ENCODE results near the gene ITGAD. TPM values are rescaled to one million over a fixed set of nuclear protein-coding genes. Genes with fewer than 3 reads are reported as not detected.

Gene ITGAD
- total and polyA plus RNA-seq, 2 donors from 2014 or later: 0.13 TPM; not detected in 1

GRCh38 chr16:31467151-31467773 is 74.1 kb downstream of the ITGAD start:
- Histone ChIP-seq H3K27me3 (ENCODE audit: control insufficient read depth, insufficient read depth, low read length) (no peaks in the 10 kb centered on the region), H3K36me3 (ENCODE audit: control insufficient read depth in 2 of 3, insufficient read depth in 3 of 3, low read length in 3 of 3) (peaks cover 0 to 10% (median 0%) of the 10 kb centered on the region in 3 donors), H3K4me3 (ENCODE audit: low read length in 3 of 3) (no peak overlapping the region), H3K9me3 (ENCODE audit: control insufficient read depth in 2 of 3, insufficient read depth in 1 of 3, low read length in 3 of 3) (no peaks in the 10 kb centered on the region), H3K27ac (ENCODE audit: low read depth in 2 of 2, low read length in 2 of 2) (peak overlapping the region; percentile 51 to 60), H3K4me1 (ENCODE audit: control insufficient read depth in 2 of 3, insufficient read depth in 2 of 3, low read depth in 1 of 3, low read length in 3 of 3) (peaks cover 0 to 7% (median 0%) of the 10 kb centered on the region in 3 donors), H3K9ac (ENCODE audit: low read length in 3 of 3) (no peak overlapping the region)
- intact Hi-C loops (cut with DNase I): no loop called here
- TF ChIP-seq CTCF (IDR thresholded peaks at IDR 0.05; ENCODE audit: borderline replicate concordance, extremely low read depth, insufficient read depth): no peak
- DNase-seq (peak in 1 of 5 donors; percentile 16), FAIRE-seq (no peak)

GRCh38 chr16:31467858-31468257 is 74.7 kb downstream of the ITGAD start:
- Histone ChIP-seq H3K27ac (ENCODE audit: low read depth in 2 of 2, low read length in 2 of 2) (no peak overlapping the region), H3K9ac (ENCODE audit: low read length in 3 of 3) (no peak overlapping the region), H3K4me3 (ENCODE audit: low read length in 3 of 3) (no peak overlapping the region), H3K27me3 (ENCODE audit: control insufficient read depth, insufficient read depth, low read length) (no peaks in the 10 kb centered on the region), H3K9me3 (ENCODE audit: control insufficient read depth in 2 of 3, insufficient read depth in 1 of 3, low read length in 3 of 3) (no peaks in the 10 kb centered on the region), H3K36me3 (ENCODE audit: control insufficient read depth in 2 of 3, insufficient read depth in 3 of 3, low read length in 3 of 3) (peaks cover 0 to 10% (median 0%) of the 10 kb centered on the region in 3 donors), H3K4me1 (ENCODE audit: control insufficient read depth in 2 of 3, insufficient read depth in 2 of 3, low read depth in 1 of 3, low read length in 3 of 3) (peaks cover 0 to 7% (median 0%) of the 10 kb centered on the region in 3 donors)
- intact Hi-C loops (cut with DNase I): no loop called here
- TF ChIP-seq CTCF (IDR thresholded peaks at IDR 0.05; ENCODE audit: borderline replicate concordance, extremely low read depth, insufficient read depth): no peak
- DNase-seq (peak in 1 of 5 donors; percentile 2), FAIRE-seq (no peak)

- no peaks in the 10 kb centered on the region for H3K9me3 ChIP-seq (ENCODE audit: control insufficient read depth in 2 of 3, insufficient read depth in 1 of 3, low read length in 3 of 3)
- no peak overlapping the region for H3K27ac ChIP-seq (ENCODE audit: low read depth in 2 of 2, low read length in 2 of 2)
- FAIRE-seq: no peak
- no peak overlapping the region for H3K4me3 ChIP-seq (ENCODE audit: low read length in 3 of 3)
- H3K9ac ChIP-seq (ENCODE audit: low read length in 3 of 3): no peak overlapping the region
- H3K36me3 ChIP-seq (ENCODE audit: control insufficient read depth in 2 of 3, insufficient read depth in 3 of 3, low read length in 3 of 3): peaks cover 0 to 5% (median 0%) of the 10 kb centered on the region in 3 donors
- intact Hi-C loops (cut with DNase I): no loop called here
- H3K4me1 ChIP-seq (ENCODE audit: control insufficient read depth in 2 of 3, insufficient read depth in 2 of 3, low read depth in 1 of 3, low read length in 3 of 3): peaks cover 0 to 7% (median 0%) of the 10 kb centered on the region in 3 donors
- TF ChIP-seq CTCF (IDR thresholded peaks at IDR 0.05; ENCODE audit: borderline replicate concordance, extremely low read depth, insufficient read depth): no peak
- no peak for DNase-seq
- no peaks in the 10 kb centered on the region for H3K27me3 ChIP-seq (ENCODE audit: control insufficient read depth, insufficient read depth, low read length)
These were observed 77.5 kb downstream of the ITGAD start for GRCh38 chr16:31470615-31471014.

Data from kidney (tissue), 14 donors.